ENCODE data around the gene TDRD7. TPM values are rescaled to one million over a fixed set of nuclear protein-coding genes. Genes with fewer than 3 reads are reported as not detected.

TDRD7 gene
- total and polyA plus RNA-seq, 2 of the 13 experiments (the other 11 are each of a cell fraction or from before 2014, with no cell fraction given): 9.8 to 15.5 TPM

GRCh38 chr9:97398999-97399758 lies 12.7 kb upstream of the TDRD7 start (continued):
- peak; percentile 23; the same call in 1 of the 2 replicates for TF ChIP-seq ZNF598 (CRISPR knock-in tag; IDR thresholded peaks at IDR 0.05; ENCODE audit: borderline replicate concordance)
- TF ChIP-seq ZNF318 (CRISPR knock-in tag; IDR thresholded peaks at IDR 0.05): no peak
- TF ChIP-seq ZKSCAN5 (CRISPR knock-in tag; IDR thresholded peaks at IDR 0.05): no peak
- 0 out of 2 replicates have a peak, but pooled peaks have one; percentile 69 for TF ChIP-seq HBP1 (CRISPR knock-in tag; IDR thresholded peaks at IDR 0.05; ENCODE audit: low read depth)
- no peak for TF ChIP-seq SIX1 (CRISPR knock-in tag; IDR thresholded peaks at IDR 0.05; ENCODE audit: borderline replicate concordance)
- 0 out of 2 replicates have a peak, but pooled peaks have one; percentile 35 for TF ChIP-seq KMT2A (CRISPR knock-in tag; IDR thresholded peaks at IDR 0.05)
- TF ChIP-seq ZNF609 (CRISPR knock-in tag; IDR thresholded peaks at IDR 0.05; ENCODE audit: borderline replicate concordance): no peak
- TF ChIP-seq NRL (CRISPR knock-in tag; IDR thresholded peaks at IDR 0.05; ENCODE audit: borderline replicate concordance): no peak
- TF ChIP-seq PCBP2 (optimal IDR thresholded peaks at IDR 0.05; ENCODE audit: low read depth, low read length, poor library complexity, severe bottlenecking): no peak
- TF ChIP-seq ZSCAN29 (CRISPR knock-in tag; conservative IDR thresholded peaks at IDR 0.05): no peak
- TF ChIP-seq ZNF619 (CRISPR knock-in tag; IDR thresholded peaks at IDR 0.05): no peak
- TF ChIP-seq FIP1L1 (IDR thresholded peaks at IDR 0.05; ENCODE audit: borderline replicate concordance, insufficient read depth, low read depth, low read length): no peak
- TF ChIP-seq SP5 (CRISPR knock-in tag; IDR thresholded peaks at IDR 0.05; ENCODE audit: borderline replicate concordance, low read depth): no peak
- TF ChIP-seq ZNF549 (CRISPR knock-in tag; IDR thresholded peaks at IDR 0.05): no peak

All from HepG2 (cell line).